Right renal pelvis (tissue), 4 donors: ENCODE measurements around the gene PDZD2. TPM values are rescaled to one million over a fixed set of nuclear protein-coding genes. Genes with fewer than 3 reads are reported as not detected.

ENCODE experiments used
- DNase-seq, 4 donors: peaks; one replicate each; pipeline ENCODE4 v3.0.0-alpha.2; 2013; ENCODE audit warnings: low read depth in 4 of 4, low spot score in 3 of 4, missing footprints in 1 of 4
- polyA plus RNA-seq, 4 donors: library from polyadenylated mRNA; unstranded; fragments of 120-200 nt; gene quantifications; one replicate each; pipeline ENCODE4 v1.2.1, GENCODE V29; 2013; ENCODE audit not compliant: insufficient read length in 4 of 4

PDZD2 gene
- polyA plus RNA-seq, 4 donors: 14.9 to 21.5 (median 19.9) TPM

DNA sequence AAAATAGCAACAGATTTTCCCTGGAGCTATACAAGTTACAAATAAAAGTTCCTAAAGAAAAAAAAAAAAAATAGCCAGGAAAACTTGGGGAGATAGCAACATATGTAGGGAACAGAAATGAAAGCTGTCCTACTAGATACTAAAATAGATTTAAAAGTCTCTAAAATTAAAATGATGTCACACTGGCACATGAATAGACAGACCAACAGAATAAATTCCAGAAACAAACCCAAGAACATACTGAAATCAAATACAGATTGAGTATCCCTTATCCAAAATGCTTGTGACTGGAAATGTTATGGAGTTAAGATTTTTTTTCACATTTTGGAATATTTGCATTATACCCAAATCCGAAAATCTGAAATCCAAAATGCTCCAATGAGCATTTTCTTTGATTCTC, 511.4 kb downstream of the PDZD2 start:
- DNase-seq: no peak

DNA sequence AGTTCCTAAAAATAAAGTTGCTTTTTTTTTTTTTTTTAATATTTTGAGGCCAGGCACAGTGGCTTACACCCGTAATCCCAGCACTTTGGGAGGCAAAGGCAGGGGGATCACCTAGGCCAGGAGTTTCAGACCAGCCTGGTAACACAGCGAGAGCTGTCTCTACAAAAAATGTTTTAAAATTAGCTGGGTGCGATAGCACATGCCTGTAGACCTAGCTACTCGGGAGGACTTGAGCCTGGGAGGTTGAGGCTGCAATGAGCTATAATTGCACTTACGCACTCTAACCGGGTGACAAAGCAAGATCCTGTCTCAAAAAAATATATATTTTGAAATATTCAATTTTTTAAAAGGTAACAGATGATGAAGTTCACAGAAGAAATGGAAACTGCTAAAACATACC, 512.3 kb downstream of the PDZD2 start:
- no peak for DNase-seq

DNA sequence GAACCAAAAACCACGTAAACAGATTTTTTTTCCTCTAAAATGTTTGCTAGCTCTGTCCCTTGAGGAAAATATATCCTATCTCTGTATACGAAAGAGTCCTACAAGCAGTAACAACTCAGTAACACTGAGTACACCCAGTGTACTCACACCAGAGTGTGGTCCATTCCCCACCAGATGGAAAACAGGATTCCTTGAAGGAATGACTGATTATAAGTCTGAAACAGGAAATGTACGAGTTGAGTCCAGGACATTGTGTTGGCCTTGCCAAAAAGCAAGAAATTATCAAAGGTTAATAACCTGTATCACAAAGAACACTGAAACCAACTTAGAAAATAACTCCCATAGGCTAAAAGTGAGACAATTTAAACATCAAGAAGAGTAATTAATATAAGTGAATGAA, 514.8 kb downstream of the PDZD2 start:
- no peak for DNase-seq

DNA sequence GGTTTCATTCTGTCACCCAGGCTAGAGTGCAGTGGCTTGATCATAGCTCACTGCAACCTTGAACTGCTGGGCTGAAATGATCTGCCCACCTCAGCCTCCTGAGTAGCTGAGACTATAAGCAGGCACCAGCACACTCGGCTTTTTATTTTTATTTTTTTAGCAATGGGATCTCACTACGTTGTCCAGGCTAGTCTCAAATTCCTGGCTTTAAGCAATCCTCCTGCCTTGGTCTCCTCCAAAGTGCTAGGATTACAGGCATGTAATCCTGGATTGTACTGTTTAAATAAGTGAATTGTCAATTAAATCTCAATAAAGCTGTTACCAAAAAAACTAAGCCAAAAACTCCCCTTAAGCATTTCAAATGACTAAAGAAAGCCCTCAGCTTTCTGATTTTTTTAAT, 516.3 kb downstream of the PDZD2 start:
- DNase-seq: no peak

DNA sequence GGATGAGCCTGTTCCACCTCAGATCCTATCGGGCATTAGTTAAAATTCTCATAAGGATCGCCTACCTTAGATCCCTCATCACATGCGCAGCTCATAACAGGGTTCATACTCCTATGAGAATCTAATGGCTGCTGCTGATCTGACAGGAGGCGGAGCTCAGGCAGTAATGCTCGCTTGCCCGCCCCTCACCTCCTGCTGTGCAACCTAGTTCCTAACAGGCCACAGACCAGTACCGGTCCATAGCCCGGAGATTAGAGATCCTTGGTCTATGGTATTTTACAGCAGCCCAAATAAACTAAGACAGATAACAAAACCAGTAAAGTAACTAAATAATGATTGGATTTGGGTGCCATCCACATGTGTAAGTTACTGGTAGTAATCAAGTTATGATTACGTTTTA, 517.7 kb downstream of the PDZD2 start:
- no peak for DNase-seq

DNA sequence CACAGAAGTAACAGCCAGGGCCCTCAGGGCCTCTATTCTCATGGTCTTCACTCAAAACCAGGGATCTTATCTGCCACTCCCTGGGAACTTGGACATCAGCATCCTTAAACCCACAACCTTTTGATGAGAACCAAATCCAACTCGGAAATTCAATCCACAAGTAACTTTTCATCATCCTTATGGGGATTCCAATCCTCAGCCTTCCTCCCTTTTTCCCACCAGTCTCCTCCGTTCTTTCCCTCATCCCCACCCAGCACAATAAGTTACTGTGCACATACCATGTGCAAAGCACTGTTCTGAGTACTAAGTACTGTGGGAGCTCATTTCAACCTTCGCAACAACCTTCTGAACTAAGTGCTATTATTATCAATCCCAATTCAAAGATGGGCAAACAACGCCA, 518.1 kb downstream of the PDZD2 start:
- no peak for DNase-seq

DNA sequence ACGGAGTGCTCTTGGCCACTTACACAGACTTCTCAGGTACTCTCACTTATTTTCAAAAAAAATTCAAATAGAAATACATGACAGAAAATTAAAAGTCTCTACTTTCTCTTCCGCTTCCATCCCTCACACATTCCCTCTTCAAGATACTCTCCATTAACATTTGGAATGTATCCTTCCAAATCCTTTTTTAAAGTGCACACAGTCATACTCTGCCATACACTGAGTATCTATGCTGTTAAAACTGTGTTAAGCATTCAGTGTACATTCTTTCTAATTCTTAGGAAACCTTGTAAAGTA, 519.7 kb downstream of the PDZD2 start:
- no peak for DNase-seq

DNA sequence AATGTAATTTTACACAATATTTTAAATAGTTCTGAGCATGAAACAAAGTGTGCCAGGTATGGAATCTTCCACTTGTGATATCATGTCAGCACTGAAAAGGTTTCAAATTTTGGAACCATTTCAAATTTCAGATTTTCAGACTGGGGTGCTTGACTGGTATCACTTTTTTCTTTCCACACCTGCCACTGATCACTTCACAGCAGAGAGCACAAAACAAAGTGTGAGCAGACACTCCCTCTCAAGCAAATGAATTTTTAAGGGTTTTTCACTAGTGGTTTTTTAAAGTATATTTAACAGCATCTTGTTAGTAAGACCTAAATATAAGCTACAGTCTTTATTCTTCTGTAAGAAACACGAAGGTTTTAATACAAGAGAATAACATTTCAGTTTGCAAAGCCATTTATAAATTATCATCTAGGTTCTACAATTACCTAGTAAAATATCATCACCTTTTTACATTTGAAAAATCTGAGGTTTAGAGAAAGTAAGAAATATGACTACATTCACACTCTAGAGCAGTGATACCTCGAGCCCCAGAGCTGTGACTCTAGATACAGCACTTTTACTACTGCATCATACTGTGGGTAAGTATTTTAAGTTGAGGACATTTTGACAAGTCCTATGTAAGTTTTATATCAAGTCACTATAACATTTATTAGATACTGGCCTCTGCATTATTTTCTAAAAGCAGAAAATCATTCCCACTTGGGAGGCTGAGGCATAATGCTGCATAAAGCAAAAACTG, 520.6 kb downstream of the PDZD2 start:
- DNase-seq: no peak

DNA sequence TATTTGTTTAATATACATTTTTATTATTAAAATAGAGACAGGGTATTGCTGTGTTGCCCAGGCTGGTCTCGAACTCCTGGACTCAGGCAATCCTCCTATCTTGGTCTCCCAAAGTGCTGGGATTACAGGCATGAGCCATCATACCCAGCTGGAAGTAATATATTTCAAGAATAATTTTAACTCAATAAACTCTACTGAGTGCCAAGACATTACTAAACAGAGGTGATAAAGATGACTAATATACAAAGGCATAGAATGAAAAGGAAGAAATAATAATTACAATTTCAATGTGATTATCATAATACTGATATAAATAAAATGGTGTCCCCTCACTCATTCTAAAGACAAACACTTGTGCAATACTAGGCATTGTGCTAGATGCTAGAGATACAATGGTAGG, 521.3 kb downstream of the PDZD2 start:
- DNase-seq: no peak

Other genes starting within 250 kb of the PDZD2 start
- 10 to 100 TPM; 83.9 to 97.9 (median 94.3) TPM for gene DROSHA, start 107.0 kb upstream of the PDZD2 start, polyA plus RNA-seq
- 10 to 100 TPM; 23.6 to 40.7 (median 35.3) TPM for gene C5orf22, start 106.8 kb upstream of the PDZD2 start, polyA plus RNA-seq